Measurements from ENCODE around the gene OGG1.

Gene OGG1

DNA sequence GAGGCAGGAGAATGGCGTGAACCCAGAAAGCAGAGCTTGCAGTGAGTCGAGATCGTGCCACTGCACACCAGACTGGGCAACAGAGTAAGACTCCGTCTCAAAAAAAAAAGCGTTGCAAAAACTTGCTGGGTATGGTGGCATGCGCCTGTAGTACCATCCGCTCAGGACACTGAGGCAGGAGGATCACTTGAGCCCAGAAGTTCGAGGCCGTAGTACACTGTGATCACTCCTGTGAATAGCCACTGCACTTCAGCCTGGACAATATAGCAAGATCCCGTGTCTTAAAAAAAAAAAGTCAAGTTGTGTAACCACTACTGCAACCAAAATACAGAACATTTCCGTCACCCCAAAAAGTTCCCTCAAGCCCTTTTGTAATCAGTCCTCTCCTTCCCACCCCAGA lies 44.6 kb downstream of the OGG1 start:
- in situ Hi-C loops (cut with HindIII; ENCODE audit: low pct_ligation_motif_present, low pct_unique_long_range_greater_than_20kb, low sequenced_read_pairs), result no loop called here

DNA sequence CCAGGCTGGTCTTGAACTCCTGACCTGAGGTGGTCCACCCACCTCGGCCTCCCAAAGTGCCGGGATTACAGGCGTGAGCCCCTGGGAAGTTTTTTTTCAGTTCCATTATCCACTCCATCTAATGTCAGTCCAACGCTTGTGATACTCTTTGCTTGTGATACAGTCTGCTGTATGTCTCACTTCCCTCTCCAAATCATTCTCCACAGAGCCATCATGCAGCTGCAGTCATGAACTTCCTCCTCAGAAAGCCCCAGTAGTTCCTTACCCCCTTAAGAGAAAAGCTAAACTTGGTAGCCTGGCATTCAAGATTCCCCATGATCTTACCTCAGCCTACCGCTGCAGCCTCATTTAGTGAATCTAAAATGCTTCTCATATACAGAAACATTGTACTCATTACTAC lies 45.5 kb downstream of the OGG1 start:
- in situ Hi-C loops (cut with HindIII; ENCODE audit: low pct_ligation_motif_present, low pct_unique_long_range_greater_than_20kb, low sequenced_read_pairs), result no loop called here
- DNase-seq, result no peak

More for the DNA sequence above, 44.6 kb downstream of the OGG1 start:
- DNase-seq, result no peak

DNA sequence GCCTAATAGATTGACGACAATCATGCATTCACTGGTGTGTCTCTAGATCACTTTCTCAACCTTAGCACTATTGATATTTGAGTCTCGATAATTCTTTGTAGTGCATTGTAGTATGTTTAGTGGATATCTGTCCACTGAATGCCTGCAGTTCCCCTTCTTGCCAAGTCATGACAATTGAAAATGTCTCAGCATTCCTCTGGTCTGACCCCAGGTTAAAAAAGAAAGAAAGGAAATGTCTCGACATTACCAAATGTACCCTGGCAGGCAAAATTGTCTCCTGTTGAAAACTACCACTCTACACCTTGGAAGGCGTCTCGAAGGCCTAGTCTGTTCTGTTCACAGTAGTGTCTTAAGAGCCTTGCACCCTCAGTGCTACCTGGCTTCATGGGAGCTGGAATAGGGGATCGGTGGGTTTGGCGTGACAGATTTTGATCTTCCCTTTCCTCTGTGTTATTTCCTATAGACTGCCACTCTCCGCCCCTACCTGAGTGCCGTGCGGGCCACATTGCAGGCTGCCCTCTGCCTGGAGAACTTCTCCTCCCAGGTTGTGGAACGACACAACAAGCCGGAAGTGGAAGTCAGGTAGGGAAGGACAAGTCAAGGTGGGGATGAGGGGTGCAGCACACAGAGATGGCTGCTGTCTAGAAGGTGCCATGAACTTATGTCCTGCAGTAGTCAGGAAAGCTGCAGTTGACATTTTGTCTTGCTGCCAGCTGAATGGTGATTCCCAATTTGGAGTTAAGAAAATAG lies 47.6 kb downstream of the OGG1 start:
- DNase-seq, result no peak
- in situ Hi-C loops (cut with HindIII; ENCODE audit: low pct_ligation_motif_present, low pct_unique_long_range_greater_than_20kb, low sequenced_read_pairs), result no loop called here

DNA sequence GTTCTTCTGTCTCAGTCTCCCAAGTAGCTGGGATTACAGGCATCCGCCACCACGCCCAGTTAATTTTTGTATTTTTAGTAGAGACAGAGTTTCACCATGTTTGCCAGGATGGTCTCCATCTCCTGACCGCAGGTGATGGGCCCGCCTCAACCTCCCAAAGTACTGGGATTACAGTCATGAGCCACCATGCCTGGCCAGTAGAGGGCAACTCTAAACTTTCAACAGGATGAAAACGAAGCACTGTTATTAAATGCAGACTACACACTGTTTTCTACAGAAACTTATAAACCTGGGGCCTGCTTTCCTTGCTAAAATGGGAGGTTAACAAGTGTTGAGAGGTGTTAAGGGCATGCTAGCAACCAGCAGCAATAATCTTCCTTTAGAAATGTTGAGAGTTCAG lies 50.8 kb downstream of the OGG1 start:
- DNase-seq, result no peak

DNA sequence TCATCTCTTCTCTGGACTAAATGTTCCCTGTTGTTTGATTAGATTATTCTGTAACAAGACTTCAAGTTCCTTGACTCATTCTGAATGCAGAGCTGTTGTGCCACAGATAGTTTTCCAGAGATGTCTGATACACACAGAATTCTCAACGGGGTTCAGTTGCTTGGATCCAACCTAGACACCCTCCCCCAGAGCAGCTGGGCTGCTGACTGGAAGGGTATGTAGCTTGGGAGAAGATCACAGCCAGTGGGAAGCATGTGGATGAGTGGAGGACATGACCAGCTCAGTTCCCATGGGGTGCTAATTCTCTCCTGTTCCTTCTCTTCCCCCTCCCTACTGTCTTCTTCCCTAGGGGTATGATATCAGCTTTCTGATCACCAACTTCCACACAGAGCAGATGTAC lies 53.7 kb downstream of the OGG1 start:
- DNase-seq, result no peak
- in situ Hi-C loops (cut with HindIII; ENCODE audit: low pct_ligation_motif_present, low pct_unique_long_range_greater_than_20kb, low sequenced_read_pairs), result no loop called here

More for the DNA sequence above, 50.8 kb downstream of the OGG1 start:
- in situ Hi-C loops (cut with HindIII; ENCODE audit: low pct_ligation_motif_present, low pct_unique_long_range_greater_than_20kb, low sequenced_read_pairs), result no loop called here

DNA sequence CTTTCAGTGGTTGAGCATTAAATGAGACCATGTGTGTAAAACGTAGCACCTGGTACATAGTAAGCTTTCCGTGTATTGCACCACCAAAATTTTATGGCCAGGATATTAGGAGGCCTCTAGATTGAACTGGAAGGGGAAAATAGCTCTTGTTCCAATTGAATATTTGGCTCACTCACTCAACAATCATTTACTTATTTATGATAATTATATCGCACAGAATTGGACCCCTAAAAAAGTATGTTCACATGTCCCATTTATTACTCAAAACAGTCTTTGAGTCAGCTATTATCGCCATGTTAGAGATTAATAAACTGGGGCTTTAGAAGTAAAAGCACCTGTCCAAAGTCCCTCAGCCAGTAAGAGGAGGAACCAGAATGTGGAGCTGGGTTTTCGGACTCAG lies 55.2 kb downstream of the OGG1 start:
- in situ Hi-C loops (cut with HindIII; ENCODE audit: low pct_ligation_motif_present, low pct_unique_long_range_greater_than_20kb, low sequenced_read_pairs), result no loop called here
- DNase-seq, result no peak

DNA sequence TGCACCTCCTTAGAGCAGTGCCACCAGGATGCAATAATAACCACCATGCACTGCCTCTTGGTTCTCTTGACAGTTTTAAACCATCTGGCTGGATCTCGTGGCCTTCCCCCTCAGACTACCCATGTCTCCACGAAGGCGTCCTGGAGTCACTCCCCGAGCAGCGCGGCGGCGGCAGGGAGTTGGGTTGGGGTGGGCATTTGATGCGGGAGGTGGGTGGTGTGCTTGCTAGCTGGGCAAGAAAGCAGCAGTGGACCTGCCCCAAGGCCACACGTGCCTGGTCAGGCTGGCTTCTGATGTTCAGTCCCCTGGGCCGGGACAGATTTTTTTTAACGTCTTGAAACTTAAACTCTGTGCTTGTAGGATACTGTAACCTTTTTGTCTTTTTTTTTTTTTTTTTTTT lies 56.4 kb downstream of the OGG1 start:
- no peak for DNase-seq
- in situ Hi-C loops (cut with HindIII; ENCODE audit: low pct_ligation_motif_present, low pct_unique_long_range_greater_than_20kb, low sequenced_read_pairs), result no loop called here

Measured in ACHN (cell line).